ENCODE measurements around the gene IDH3A.

IDH3A gene

GRCh38 chr15:78204351-78205309 is 55.5 kb downstream of the IDH3A start:
- DNase-seq: peak in 1 of 2 experiments; percentile 24

DNA sequence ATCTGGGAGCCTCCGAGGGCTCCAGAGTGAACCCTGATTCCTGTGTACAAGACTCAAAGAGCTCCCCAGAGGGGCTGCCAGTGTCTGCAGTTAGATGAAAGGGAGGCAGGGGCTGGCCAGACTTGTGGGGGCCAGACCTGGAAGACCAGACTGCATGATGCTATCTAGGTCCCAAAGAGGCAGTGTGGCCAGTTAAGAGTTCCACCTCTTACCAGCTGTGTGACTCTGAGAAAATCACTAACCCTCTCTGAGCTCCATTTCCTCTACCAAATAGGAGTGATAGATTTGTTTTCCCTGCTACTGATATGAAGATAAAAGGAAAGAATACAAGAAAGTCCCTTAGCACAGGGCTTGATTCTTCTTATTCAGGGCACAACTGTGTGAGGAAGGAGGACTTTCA is 56.2 kb downstream of the IDH3A start:
- no peak for DNase-seq

- DNase-seq: no peak
These were observed 56.7 kb downstream of the IDH3A start for GRCh38 chr15:78205856-78206255.

GRCh38 chr15:78206326-78207109 is 57.4 kb downstream of the IDH3A start:
- DNase-seq: no peak

DNA sequence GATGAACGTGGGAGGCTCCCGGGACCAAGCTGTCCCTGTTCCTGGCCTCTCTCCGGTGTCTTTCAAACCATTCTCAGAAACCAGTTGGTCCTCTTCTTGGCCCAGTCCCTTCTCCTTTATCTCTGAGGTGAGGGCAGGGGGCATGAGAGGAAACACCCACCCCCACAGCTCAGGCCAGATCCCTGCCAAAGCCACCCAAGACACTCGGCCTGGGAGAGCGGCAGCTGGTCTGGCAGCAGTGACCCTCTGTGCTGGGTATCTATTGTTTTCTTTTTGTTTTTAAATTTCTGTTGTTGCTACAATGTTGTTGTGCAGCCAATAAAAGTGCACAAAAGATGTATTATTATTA is 57.9 kb downstream of the IDH3A start:
- no peak for DNase-seq

- DNase-seq: no peak
These were observed 58.6 kb downstream of the IDH3A start for GRCh38 chr15:78207641-78208340.

GRCh38 chr15:78208341-78208844 is 59.2 kb downstream of the IDH3A start:
- DNase-seq: no peak

DNA sequence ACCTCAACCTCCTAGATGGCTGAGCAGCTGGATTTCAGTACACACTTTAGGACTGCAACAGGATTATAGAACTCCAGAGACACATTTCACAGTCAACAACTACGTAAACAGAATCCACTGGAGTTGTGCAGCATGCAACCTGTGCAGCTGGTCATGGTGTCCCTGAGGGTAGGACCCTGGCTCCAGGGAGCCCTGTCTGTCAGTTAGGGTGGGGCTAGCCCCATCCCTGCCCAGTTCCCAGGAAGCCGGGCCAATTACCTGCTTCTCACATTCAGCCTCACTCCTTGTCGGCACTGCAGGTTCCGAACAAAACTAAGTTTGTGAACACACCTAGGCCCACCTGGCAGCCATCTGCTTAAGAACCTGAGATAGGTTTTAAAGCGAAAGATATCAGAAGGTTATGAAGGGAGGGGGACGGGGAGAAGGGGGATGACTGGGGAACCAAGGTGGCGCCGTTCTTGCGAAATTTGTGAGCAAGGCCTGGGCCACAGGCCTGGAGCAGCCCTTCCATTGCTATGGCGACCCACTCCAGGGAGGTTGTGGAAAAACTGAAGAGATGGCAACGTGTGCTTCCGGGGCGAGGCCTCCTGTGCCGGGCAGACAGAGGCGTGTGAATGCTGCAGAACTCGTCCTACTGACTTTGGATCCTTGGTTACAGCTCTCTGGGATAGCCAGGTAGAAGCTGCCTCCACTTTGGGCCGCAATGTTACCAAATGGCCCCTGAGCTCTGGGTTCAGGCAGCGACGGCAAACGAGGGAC is 59.9 kb downstream of the IDH3A start:
- DNase-seq: no peak

- DNase-seq: no peak
These were observed 60.6 kb downstream of the IDH3A start for GRCh38 chr15:78209646-78210348.

DNA sequence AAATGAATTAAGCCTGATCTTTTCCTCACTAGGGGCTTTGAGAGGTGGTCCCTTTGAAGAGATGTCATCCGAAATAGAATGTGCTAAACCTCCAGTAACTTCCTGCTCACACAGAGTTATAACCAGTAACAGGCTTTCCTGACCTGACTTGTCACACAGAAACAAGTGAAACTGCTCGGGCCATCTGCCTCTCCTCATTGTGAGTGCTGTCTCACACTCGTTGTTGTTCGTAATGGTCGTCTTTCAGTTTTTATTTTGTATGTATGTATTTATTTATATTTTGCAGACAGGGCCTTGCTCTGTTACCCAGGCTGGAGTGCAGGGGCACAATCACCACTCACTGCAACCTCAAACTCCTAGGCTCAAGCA is 61.2 kb downstream of the IDH3A start:
- DNase-seq: no peak

GRCh38 chr15:78211189-78211921 is 62.2 kb downstream of the IDH3A start:
- DNase-seq: no peak

GRCh38 chr15:78212008-78212407 is 62.8 kb downstream of the IDH3A start:
- DNase-seq: no peak

GRCh38 chr15:78212546-78213424 is 63.6 kb downstream of the IDH3A start:
- DNase-seq: no peak

- no peak for DNase-seq
These were observed 64.2 kb downstream of the IDH3A start for GRCh38 chr15:78213425-78213750.

DNA sequence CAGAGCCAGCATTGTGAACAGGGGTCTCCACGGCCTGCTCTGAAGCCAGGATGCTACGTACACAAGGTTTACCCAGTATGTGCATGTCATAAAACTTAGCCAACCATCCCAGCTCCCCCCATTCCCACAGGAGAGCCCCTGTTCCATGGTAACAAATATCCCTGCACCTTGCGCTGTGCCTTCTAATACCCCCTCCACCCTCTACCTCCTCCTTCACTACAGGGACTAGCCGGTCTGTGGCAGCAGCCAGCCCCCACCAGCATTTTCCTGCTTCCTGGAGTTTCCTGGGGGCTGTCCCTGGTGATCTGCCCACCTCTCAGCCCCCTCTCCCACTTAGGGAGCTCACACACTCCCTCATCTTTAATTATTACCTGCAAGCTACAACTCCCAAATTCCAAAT is 64.8 kb downstream of the IDH3A start:
- DNase-seq: no peak

GRCh38 chr15:78216276-78217104 is 67.3 kb downstream of the IDH3A start:
- no peak for DNase-seq

- peak; percentile 87 to 90 for DNase-seq
These were observed 71.6 kb downstream of the IDH3A start for GRCh38 chr15:78220713-78221112.

Data from NCI-H526 (cell line).